ENCODE data around the gene FAM161B.
"Not testable (repeated sequence)": the region's sequence is repeated elsewhere in the genome, so short reads cannot be mapped to it uniquely, and the experiment has no call there.

FAM161B gene

DNA sequence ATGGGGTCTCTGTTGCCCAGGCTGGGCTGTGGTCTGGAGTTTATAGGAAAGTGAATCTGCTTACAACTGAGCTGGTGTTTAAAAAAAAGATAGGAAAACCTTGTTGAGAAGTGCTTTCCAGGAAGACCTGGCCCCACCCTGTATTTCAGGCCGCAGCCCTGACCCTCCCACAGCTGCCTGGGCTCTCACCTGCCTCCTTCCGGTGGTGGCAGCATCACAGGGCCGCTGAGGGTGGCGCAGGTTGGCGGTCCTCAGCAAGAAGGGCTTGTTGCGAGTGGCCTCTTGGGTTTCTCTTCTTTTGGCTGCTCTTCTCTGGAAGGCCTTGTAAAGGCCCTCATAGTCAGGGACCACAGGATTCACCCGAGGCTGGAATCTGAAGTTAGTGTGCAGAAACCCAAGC lies 7.7 kb downstream of the FAM161B start:
- no peak for DNase-seq (ENCODE audit: low spot score)

DNA sequence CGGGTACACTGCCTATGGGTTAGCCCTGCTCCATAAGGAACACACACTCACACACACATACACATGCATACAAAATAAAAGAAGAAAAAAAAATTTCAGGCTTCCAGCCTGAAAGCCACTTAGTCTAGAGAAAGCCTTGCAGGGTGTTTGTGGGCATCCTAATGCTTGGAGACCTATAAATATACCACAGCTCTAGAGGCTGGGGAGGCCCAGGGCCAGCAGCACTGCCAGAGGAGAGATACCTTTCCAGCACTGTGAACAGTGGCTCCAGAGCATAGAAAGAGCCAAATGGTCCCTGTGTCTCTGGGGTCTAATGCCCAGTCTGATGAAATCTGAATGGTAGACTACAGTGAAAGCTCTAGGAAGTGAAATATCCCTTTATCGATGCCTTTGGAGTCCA lies 12.9 kb downstream of the FAM161B start:
- DNase-seq (ENCODE audit: low spot score) = no peak

DNA sequence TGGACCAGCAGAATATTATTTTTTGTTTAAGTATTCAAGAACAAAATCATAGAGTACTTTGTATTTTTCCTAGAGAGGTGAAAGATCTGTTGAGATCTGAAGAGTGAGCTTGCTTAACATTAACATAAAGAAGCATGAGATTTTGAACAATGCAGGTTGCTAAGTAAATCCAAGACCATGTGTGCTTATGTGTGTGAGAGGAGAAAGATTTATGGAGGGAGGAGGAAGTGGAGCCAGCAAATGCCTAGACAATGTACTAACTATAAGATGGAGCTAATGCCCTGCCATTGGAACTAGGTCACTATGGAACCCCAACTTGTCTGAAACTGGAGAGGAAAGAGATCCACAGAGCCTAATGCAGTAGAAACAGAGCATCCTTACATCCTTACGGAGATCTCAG lies 13.3 kb downstream of the FAM161B start:
- DNase-seq (ENCODE audit: low spot score) = no peak

DNA sequence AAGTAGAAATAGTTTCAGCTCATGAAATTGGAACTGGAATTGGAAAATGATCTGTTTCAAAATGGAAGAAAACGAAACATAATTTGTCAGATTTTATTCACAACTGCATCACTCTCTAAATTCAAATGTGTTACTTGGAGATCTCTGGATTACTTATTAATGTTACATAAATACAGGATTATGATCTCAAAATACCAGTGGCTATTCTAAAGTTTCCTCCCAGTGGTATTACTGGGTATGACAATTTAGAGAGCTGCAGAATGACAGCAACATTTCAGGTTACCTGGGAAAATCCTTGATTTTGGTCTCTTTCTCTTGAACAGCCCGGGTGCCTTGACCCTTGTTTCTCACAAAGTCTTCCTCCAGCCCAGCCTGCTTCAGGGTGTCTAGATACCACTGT lies 14.2 kb downstream of the FAM161B start:
- peak; percentile 49 for DNase-seq (ENCODE audit: low spot score)

DNA sequence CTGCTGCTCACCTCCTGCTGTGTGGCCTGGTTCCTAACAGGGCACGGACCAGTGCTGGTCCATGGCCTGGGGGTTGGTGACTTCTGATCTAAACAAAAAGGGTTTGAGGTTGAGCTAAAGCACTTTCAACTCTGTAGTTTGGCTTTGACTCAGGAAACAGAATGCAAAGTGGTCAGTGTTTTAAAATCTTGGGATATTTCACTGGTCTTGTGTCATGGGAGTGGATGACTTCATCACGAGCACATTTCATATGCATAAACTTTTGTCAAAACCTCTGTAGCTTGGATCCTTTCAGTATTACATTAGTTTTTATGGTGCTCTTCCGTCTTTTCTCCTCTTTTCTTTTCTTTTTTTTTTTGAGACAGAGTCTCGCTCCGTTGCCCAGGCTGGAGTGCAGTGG lies 25.6 kb downstream of the FAM161B start:
- no peak for DNase-seq (ENCODE audit: low spot score)

DNA sequence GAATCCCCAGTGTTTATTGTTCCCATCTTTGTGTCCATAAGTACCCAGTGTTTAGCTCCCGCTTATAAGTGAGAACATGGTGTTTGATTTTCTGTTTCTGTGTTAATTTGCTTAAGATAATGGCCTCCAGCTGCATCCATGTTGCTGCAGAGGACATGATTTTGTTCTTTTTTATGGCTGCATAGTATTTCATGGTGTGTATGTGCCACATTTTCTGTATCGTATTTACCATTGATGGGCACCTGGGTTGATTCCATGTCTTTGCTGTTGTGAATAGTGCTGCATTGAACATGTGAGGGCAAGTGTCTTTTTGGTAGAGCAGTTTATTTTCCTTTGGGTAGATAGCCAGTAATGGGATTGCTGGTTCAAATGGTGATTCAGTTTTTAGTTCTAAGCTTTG lies 30.4 kb downstream of the FAM161B start:
- DNase-seq (ENCODE audit: low spot score) = not testable (repeated sequence)

DNA sequence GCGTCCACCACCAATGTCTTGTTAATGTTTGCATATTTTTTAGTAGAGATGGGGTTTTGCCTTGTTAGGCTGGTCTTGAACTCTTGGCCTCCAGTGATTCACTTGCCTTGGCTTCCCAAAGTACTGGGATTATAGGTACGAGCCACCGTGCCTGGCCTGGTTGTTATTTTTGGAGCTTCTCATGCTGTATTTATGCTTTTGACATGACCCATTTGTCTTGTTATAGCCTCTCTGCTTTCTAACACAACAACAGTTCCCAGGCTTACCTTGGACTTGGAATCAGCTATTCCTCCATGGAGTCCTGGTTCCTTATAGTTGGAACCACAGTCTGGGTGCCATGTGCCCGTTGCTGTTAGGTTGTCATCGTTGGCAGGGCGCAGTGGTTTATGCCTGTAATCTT lies 33.6 kb downstream of the FAM161B start:
- no peak for DNase-seq (ENCODE audit: low spot score)

DNA sequence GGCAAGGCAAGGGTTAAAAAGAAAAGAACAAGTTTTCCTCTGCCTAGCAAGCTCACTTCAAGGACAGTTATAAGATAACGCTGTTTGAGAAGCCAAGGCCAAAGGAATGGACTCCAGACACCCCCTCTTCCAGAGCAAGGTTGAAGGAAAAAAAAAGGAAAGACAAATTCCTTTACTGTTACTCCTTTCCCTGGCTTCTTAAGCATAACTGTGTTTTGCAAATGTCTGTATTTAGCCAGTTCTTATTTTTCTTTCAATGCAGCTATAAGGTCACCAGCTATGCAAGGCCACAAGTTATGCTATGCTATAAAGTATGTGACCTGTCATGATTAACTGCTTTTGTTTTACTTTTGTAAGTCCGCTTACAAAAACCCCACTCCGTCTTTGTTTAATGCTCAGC lies 36.6 kb downstream of the FAM161B start:
- no peak for DNase-seq (ENCODE audit: low spot score)

DNA sequence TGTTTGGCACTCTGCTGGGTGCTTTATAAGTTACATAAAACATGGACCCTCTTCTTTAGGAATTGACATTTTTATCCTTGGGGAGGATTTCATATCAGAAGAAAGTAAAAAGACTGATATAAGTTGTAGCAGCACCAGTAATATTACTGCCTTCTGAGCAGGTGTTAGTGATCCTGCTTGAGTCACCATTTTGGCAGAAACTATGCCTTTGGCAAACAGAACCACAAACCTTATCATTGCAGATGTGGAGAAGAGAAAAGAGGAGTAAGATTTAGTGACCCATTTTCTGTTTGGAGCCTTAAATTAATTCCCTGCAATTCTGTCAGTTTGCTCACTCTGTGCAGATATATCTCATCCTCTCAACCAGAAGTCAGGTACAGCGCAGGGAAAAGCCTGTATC lies 40.2 kb downstream of the FAM161B start:
- DNase-seq (ENCODE audit: low spot score) = no peak

DNA sequence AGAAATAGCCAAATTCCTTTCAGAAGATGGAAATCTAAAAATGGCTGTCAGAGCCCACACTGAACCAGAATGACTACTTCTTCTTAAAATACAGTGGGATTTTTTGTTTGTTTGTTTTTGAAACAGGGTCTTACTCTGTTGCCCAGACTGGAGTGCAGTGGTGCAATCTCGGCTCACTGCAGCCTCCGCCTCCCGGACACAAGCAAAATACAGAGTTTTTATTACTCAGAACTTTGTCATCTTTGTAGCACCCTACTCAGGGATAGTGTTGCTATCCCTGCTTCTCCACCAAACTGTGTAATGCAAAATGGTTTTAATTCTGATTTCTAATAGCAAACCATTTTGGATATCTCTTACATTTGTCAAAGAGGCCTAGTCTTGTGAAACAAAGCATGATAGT lies 46.9 kb downstream of the FAM161B start:
- DNase-seq (ENCODE audit: low spot score) = no peak

DNA sequence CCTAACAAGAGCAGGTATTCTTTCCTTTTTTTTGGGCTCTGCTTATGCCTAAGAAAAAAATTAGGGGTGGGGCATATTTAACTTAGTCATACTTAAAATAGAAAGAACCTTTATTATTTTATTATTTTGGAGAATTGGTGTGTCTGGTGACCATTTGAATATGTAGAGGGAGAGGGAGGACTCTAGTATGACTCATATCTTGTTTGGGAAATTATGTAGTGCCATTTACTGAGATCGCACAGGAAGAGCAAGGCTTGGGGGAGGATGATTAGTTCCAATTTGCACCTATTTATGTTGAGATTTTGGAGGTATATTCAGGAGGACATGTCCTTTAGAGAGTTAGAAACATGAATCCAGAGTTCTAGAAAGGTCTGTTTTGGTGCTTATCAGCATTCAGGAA lies 53.4 kb downstream of the FAM161B start:
- DNase-seq (ENCODE audit: low spot score) = no peak

DNA sequence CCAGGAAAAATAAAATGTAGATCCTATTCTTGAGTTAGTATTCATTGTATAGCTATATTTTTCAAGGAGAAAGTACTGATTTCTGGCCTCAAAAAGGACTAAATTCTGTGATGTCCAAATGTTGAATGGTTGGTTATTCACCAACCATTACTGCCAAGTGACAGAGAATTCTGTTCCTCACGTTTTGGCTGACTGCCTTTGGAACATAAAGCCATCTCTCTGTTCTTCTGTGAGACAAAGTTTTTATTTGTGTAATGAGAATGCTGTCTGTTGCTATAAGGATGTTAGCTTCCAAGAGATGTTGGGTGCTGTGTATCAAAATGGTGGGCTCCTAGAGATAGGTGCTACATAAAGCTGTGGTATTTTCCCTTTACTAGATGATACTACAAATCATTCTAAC lies 54.0 kb downstream of the FAM161B start:
- no peak for DNase-seq (ENCODE audit: low spot score)

DNA sequence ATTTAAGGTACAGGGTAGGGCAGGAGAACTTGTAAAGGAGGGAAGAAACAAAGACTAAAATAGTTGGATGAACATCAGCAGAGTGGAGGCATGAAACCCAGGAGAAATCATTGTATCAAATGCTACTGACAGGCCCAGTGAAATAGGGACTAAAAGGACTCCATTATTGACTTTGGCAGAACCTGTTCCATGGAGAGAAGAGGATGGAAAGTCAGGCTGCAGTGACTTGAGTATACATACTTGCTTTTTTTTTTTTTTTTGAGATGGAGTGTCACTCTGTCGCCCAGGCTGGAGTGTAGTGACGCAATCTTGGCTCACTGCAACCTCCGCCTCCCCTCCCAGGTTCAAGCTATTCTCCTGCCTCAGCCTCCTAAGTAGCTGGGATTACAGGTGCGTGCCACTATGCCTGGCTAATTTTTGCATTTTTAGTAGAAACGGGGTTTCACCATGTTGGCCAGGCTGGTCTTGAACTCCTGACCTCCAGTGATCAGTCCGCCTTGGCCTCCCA lies 55.7 kb downstream of the FAM161B start:
- DNase-seq (ENCODE audit: low spot score) = not testable (repeated sequence)

DNA sequence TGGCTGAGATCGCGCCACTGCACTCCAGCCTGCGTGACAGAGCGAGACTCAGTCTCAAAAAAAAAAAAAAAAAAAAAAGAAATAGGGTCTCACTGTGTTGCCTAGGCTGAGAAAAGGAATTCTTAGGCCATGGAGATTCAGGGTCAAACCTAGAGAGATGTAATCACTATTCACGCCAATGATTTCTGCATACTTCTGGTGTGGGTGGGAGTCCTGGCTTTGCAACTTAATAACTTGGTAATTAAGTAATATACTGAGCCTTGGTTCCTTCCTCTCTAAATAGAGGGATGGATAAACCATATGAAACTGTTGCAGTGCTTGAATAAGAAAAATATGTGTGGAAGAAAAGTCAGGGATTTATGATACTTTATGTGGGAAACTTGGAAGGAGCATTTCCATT lies 60.5 kb downstream of the FAM161B start:
- no peak for DNase-seq (ENCODE audit: low spot score)

DNA sequence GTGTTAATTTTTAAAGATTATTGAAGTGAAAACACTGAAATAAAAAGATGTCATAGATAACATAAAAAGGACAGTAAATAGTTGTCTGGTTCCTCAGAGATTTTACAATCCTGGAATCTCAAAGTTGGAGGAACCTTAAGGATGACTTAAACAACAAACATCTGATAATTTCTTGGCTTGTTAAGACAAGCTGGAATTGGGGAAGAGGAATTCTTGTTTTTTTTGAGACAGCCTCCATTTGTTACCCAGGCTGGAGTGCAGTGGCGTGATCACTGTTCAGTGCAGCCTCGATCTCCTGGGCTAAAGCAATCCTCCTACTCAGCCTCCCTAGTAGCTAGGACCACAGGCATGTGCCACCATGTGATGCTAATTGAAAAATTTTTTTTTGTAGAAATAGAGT lies 60.9 kb downstream of the FAM161B start:
- no peak for DNase-seq (ENCODE audit: low spot score)

DNA sequence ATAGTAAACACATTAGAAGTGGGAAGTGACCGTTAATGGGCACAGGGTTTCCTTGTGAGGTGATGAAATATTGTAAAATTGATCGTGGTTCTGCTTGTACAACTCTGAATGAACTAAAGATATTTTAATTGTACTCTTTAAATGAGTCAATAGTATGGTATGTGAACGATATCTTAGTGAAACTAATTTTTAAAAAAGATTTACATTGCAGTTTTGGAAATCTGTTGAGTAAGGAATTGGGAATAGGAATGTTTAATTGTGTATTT lies 61.5 kb downstream of the FAM161B start:
- no peak for DNase-seq (ENCODE audit: low spot score)

DNA sequence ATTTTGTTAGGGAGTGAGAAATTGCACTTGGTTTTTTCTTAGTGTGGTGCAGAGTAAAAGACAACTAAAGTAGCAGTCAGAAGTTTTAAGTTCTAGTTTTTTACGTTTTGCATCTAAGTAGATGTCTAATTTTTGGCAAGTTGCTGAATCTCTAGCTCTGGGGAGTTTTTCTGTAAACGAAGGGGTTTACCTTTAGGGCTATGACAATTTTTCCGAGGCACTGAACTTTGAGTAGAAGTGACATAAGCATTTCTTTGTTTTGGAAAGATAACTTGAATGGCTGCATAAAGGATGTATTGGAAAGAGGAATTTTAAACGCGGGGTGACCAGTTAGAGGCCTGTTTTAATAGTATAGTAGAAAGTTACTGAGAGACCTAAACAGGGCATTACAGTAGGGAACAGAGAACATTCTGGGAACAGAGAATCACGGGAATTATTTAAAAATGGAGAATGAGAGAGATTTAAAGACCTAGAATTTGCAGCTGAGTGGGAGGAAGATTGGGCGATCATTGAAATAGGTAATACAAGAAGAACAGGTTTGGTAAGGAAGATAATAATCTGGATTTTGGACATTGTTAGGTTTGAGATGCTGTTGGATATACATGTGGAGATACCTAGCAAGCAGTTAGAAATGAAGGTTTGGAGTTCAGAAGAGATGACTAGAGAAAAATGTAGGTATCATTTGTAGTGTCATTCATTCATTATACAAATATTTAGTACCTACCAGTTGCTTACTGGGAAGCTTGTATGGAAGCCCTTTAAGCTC lies 62.0 kb downstream of the FAM161B start:
- DNase-seq (ENCODE audit: low spot score) = peak; percentile 10

DNA sequence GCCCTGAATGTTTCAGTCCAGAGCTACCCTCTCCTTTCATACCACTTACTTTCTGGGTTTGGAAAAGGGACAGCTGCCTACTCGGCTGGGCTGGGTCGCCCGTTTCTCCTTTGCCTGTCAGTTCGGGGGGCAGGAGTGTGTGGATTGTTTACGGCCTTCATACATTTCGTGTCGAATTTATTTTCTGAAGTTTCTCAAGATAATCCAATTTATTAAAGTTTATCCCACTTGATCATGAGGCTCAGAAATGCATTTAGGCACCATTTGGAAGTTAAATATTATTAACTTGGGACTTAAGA lies 62.6 kb downstream of the FAM161B start:
- DNase-seq (ENCODE audit: low spot score) = no peak

DNA sequence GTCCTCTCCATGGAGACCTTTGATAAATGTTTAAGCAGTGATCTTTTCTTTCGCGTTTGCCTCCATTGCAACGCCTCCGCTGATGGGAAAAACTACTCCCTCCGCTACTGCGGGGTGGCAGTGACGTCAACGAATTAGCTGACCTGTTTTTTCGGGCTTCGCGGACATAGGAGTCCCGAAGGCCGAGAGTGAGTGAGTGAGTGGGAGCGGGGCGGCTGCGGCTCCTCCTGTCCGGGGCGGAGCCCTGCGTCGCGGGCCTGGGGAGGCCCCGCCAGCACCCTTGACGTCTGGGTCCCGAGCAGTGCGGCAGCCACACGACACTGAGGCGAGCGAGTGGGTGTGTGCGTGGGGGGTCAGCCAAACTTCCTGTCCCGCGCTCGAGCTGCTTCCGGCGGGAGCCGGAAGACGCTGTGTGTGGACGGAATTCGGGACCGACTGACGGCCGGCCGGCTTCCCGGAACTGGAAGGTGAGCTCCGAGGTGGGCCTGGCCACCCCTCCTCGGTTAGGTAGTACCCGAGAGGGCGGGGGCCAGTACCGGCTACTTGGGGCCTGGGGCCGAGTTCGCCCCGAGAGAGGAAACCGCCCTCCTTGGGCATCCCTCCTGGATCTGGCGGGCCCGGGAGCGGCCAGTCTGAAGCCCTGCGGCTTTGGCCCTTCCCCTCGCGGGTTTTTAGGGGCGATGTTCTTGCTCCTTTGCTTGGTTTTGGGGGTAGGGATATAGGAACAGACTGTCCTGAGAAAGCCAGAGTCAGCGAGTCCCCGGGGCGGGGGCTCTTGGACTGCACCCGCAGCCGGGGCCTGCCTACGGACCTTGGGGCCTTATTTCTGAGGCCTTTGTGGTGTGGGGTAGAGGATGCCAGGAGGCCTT lies 63.2 kb downstream of the FAM161B start, which contains the start of gene ZNF410:
TSS of gene ZNF410 (plus strand) at position 411 of the 869 bp plus-strand sequence. CDS start 5,317 bp downstream, outside the sequence.
- peak; percentile 87 for DNase-seq (ENCODE audit: low spot score)

DNA sequence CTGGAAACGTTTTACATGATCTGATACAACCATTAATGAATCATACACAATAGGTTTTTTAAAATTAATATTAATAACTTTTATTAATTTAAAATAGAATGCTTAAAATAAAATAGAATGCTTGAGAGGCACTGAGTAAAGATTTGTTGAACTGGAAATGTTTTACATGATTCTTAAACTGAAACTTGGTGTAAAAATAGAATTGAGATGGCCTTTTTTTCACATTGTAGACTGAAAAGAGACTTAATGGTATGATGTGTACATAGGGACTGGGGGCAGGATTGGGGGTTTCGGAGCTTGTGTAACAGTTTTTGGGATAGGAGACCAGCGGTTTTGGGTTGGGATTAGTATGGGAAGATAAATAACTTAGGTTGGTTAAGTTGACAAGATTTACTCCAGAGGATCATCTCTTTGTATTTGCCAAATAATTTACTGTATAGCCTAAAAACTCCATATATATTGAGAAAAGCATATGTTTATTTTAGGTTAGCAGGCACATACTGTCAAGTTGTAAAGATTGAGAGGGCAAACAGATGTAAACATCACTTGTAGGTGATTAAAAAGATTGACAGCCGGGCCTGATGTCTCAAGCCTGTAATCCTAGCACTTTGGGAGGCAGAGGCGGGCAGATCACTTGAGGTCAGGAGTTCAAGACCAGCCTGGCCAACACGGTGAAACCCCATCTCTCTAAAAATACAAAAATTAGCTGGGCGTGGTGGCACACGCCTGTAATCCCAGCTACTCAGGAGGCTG lies 65.3 kb downstream of the FAM161B start:
- DNase-seq (ENCODE audit: low spot score) = no peak
